H1 (cell line): ENCODE data around the gene LAIR1. TPM values are rescaled to one million over a fixed set of nuclear protein-coding genes. Genes with fewer than 3 reads are reported as not detected.

Experiments used
- CTCF ChIA-PET: fragments of 300-600 bp; sonication (Branson Sonifier 250); formaldehyde crosslinking; loops from one replicate; lab custom pipeline; 2021; ENCODE audit not compliant: partially characterized antibody; lab: Charles Lee
- POLR2A ChIA-PET: fragments of 300-600 bp; sonication (Branson Sonifier 250); formaldehyde crosslinking; loops from one replicate; lab custom pipeline; 2021; ENCODE audit warnings: inconsistent platforms; ENCODE audit not compliant: partially characterized antibody; lab: Charles Lee
- DNase-seq, 2 experiments: peaks; one replicate each; pipeline versions ENCODE4 v3.0.0 to v3.0.0-alpha.2; 2010 to 2022; ENCODE audit warnings: low spot score in 2 of 2, low read depth in 1 of 2, mixed read lengths in 1 of 2
- FAIRE-seq: peaks from 2 replicates; lab custom pipeline; 2011; peaks lifted over from hg19 to GRCh38; lab: Jason Lieb, UNC
- H2AFZ ChIP-seq: 2 replicates; pipeline ENCODE4 v1.8.1; 2012; ENCODE audit warnings: low read length, inconsistent platforms
- H2AK5ac ChIP-seq: 2 replicates; pipeline ENCODE4 v1.6.1; 2013; ENCODE audit warnings: low read depth, low read length
- H2BK120ac ChIP-seq: replicated peaks from 2 replicates; pipeline ENCODE3; 2013; ENCODE audit warnings: low read depth, low read length, inconsistent platforms
- H2BK12ac ChIP-seq: 2 replicates; pipeline ENCODE4 v1.6.1; 2013; ENCODE audit warnings: low read depth, low read length
- H2BK15ac ChIP-seq: 2 replicates; pipeline ENCODE4 v1.6.1; 2013; ENCODE audit warnings: low read length
- H2BK20ac ChIP-seq: 2 replicates; pipeline ENCODE4 v1.6.1; 2013; ENCODE audit warnings: low read length
- H2BK5ac ChIP-seq: 2 replicates; pipeline ENCODE4 v1.6.1; 2013; ENCODE audit warnings: low read depth, low read length
- H3K14ac ChIP-seq: 2 replicates; pipeline ENCODE4 v1.6.1; 2013; ENCODE audit warnings: inconsistent platforms; ENCODE audit not compliant: insufficient read length
- H3K18ac ChIP-seq: 2 replicates; pipeline ENCODE4 v1.6.1; 2013; ENCODE audit warnings: low read length; ENCODE audit errors: extremely low read depth
- H3K23ac ChIP-seq: 2 replicates; pipeline ENCODE4 v1.6.1; 2013; ENCODE audit warnings: inconsistent platforms; ENCODE audit not compliant: insufficient read length
- H3K23me2 ChIP-seq: 2 replicates; pipeline ENCODE4 v1.6.1; 2013; ENCODE audit warnings: low read depth, low read length
- H3K27ac ChIP-seq: 2 replicates; pipeline ENCODE4 v1.6.1; 2011; ENCODE audit warnings: low read depth, low read length, inconsistent platforms
- H3K27me3 ChIP-seq, 4 experiments: replicated peaks in 1 of 4; 1 replicate in 1 of 4; 2 replicates in 3 of 4; pipeline versions ENCODE4 v1.6.1 to v1.8.1; 2011 to 2013; ENCODE audit warnings: low read length in 3 of 4, mild to moderate bottlenecking in 3 of 4, inconsistent platforms in 2 of 4, mixed read lengths in 2 of 4, moderate library complexity in 1 of 4; ENCODE audit not compliant: control insufficient read depth in 3 of 4, insufficient read depth in 3 of 4; ENCODE audit errors: extremely low read depth in 1 of 4
- H3K36me3 ChIP-seq, 4 experiments: 2 replicates each; pipeline versions ENCODE4 v1.6.1 to v1.8.1; 2011 to 2013; ENCODE audit warnings: mild to moderate bottlenecking in 4 of 4, low read length in 3 of 4, moderate library complexity in 2 of 4, control low read depth in 1 of 4, inconsistent platforms in 1 of 4; ENCODE audit not compliant: insufficient read depth in 4 of 4, control insufficient read depth in 2 of 4
- H3K4ac ChIP-seq: replicated peaks from 2 replicates; pipeline ENCODE3; 2013; ENCODE audit warnings: low read length, low read depth, mixed read lengths, inconsistent platforms; ENCODE audit not compliant: insufficient read length
- H3K4me1 ChIP-seq, 4 experiments: replicated peaks in 1 of 4; 1 replicate in 1 of 4; 2 replicates in 3 of 4; pipeline versions ENCODE4 v1.6.1 to v1.8.1; 2011 to 2013; ENCODE audit warnings: low read length in 3 of 4, inconsistent platforms in 2 of 4, mixed read lengths in 1 of 4; ENCODE audit not compliant: insufficient read depth in 4 of 4, control insufficient read depth in 3 of 4
- H3K4me2 ChIP-seq, 2 experiments: 2 replicates each; pipeline versions ENCODE4 v1.6.1 to v1.8.1; 2011 to 2013; ENCODE audit warnings: low read depth in 2 of 2, low read length in 2 of 2, control low read depth in 1 of 2, inconsistent platforms in 1 of 2, mild to moderate bottlenecking in 1 of 2; ENCODE audit not compliant: insufficient read depth in 1 of 2
- H3K4me3 ChIP-seq, 4 experiments: fragments of 200-600, 300-600 bp in 1 of 4; sonication (generic), shearing (Covaris generic), sonication (Bioruptor Twin) in 1 of 4; 2 replicates each; pipeline versions ENCODE4 v1.5.1 to v1.8.1; 2011 to 2016; ENCODE audit warnings: low read length in 4 of 4, low read depth in 3 of 4, control low read depth in 2 of 4, inconsistent platforms in 2 of 4, mild to moderate bottlenecking in 2 of 4, mixed read lengths in 1 of 4, moderate library complexity in 1 of 4; ENCODE audit not compliant: insufficient read depth in 2 of 4; ENCODE audit errors: extremely low read depth in 1 of 4
- H3K56ac ChIP-seq: replicated peaks from 2 replicates; pipeline ENCODE3; 2013; ENCODE audit warnings: low read depth, mild to moderate bottlenecking, mixed read lengths, low read length, inconsistent platforms; ENCODE audit not compliant: insufficient read length
- H3K79me1 ChIP-seq: 2 replicates; pipeline ENCODE4 v1.6.1; 2013; ENCODE audit warnings: low read depth, low read length, control low read depth
- H3K79me2 ChIP-seq, 2 experiments: 2 replicates each; pipeline versions ENCODE4 v1.6.1 to v1.8.1; 2012 to 2013; ENCODE audit warnings: low read length in 2 of 2, mild to moderate bottlenecking in 2 of 2, inconsistent platforms in 1 of 2; ENCODE audit not compliant: insufficient read depth in 2 of 2, control insufficient read depth in 1 of 2
- H3K9ac ChIP-seq, 4 experiments: replicated peaks in 1 of 4; 1 replicate in 1 of 4; 2 replicates in 3 of 4; pipeline versions ENCODE4 v1.6.1 to v1.8.1; 2011 to 2013; ENCODE audit warnings: low read depth in 3 of 4, low read length in 3 of 4, control low read depth in 2 of 4, mild to moderate bottlenecking in 2 of 4, moderate library complexity in 2 of 4, inconsistent platforms in 1 of 4; ENCODE audit errors: extremely low read depth in 1 of 4
- H3K9me3 ChIP-seq, 2 experiments: 2 replicates each; pipeline versions ENCODE4 v1.6.1 to v1.8.1; 2012 to 2013; ENCODE audit warnings: mild to moderate bottlenecking in 2 of 2, moderate library complexity in 2 of 2, control low read depth in 1 of 2, inconsistent platforms in 1 of 2, low read depth in 1 of 2, low read length in 1 of 2, mixed read lengths in 1 of 2; ENCODE audit not compliant: insufficient read depth in 2 of 2
- H4K20me1 ChIP-seq, 2 experiments: replicated peaks in 1 of 2; 2 replicates each; pipeline versions ENCODE3 to v1.8.1; 2011 to 2013; ENCODE audit warnings: inconsistent platforms in 2 of 2, low read length in 2 of 2, mild to moderate bottlenecking in 1 of 2; ENCODE audit not compliant: insufficient read depth in 2 of 2, control insufficient read depth in 1 of 2
- H4K5ac ChIP-seq: 2 replicates; pipeline ENCODE4 v1.6.1; 2013; ENCODE audit warnings: low read length, low read depth, mixed read lengths, inconsistent platforms; ENCODE audit not compliant: insufficient read length
- H4K8ac ChIP-seq: 2 replicates; pipeline ENCODE4 v1.8.0; 2013; ENCODE audit warnings: mild to moderate bottlenecking, moderate library complexity, low read length, inconsistent platforms; ENCODE audit not compliant: insufficient read depth; ENCODE audit errors: extremely low read depth
- H4K91ac ChIP-seq: replicated peaks from 2 replicates; pipeline ENCODE3; 2013; ENCODE audit warnings: low read length, mixed read lengths, inconsistent platforms; ENCODE audit not compliant: insufficient read length
- ASH2L ChIP-seq: fragments of 200-600, 300-600 bp; sonication (generic); IDR thresholded peaks from one replicate; pipeline ENCODE4 v1.7.1; 2017; ENCODE audit warnings: low read length
- GABPA ChIP-seq: IDR thresholded peaks from 2 replicates; pipeline ENCODE4 v1.6.1; 2011; ENCODE audit warnings: mild to moderate bottlenecking, low read length, moderate library complexity, borderline replicate concordance; ENCODE audit not compliant: insufficient read depth
- HDAC2 ChIP-seq, 2 experiments: fragments of 300-600 bp in 1 of 2; sonication (generic) in 1 of 2; IDR thresholded peaks; 2 replicates each; pipeline ENCODE4 v1.6.1; 2011 to 2012; ENCODE audit warnings: low read depth in 2 of 2, low read length in 2 of 2, mild to moderate bottlenecking in 2 of 2, moderate library complexity in 2 of 2, borderline replicate concordance in 1 of 2, inconsistent platforms in 1 of 2
- KDM4A ChIP-seq: IDR thresholded peaks from one replicate; pipeline ENCODE4 v1.7.1; 2012; ENCODE audit warnings: low read depth, mild to moderate bottlenecking, moderate library complexity, low read length, inconsistent platforms; ENCODE audit not compliant: severe bottlenecking
- POU5F1 ChIP-seq: IDR thresholded peaks from 2 replicates; pipeline ENCODE4 v1.6.1; 2011; ENCODE audit warnings: low read depth, mild to moderate bottlenecking, low read length, moderate library complexity
- RBBP5 ChIP-seq: IDR thresholded peaks from 2 replicates; pipeline ENCODE4 v1.7.1; 2012; ENCODE audit warnings: low read depth, mild to moderate bottlenecking, inconsistent platforms, low read length, moderate library complexity, borderline replicate concordance
- RFX5 ChIP-seq: IDR thresholded peaks from 2 replicates; pipeline ENCODE4 v1.6.1; 2011; ENCODE audit warnings: low read depth, low read length, improper control_type of control experiment, borderline replicate concordance
- SAP30 ChIP-seq: fragments of 300-600 bp; sonication (generic); IDR thresholded peaks from 2 replicates; pipeline ENCODE4 v1.7.1; 2012; ENCODE audit warnings: low read length, moderate library complexity, mild to moderate bottlenecking, inconsistent platforms; ENCODE audit not compliant: insufficient read depth, insufficient replicate concordance
- SIRT6 ChIP-seq: IDR thresholded peaks from one replicate; pipeline ENCODE4 v1.7.1; 2012; ENCODE audit warnings: low read length, inconsistent platforms
- SP2 ChIP-seq: IDR thresholded peaks from 2 replicates; pipeline ENCODE4 v1.6.1; 2012; ENCODE audit warnings: mild to moderate bottlenecking, low read length, inconsistent platforms
- SP4 ChIP-seq: IDR thresholded peaks from 2 replicates; pipeline ENCODE4 v1.6.1; 2012; ENCODE audit warnings: low read length, inconsistent platforms
- TCF12 ChIP-seq: IDR thresholded peaks from 2 replicates; pipeline ENCODE4 v1.6.1; 2011; ENCODE audit warnings: low read depth, mild to moderate bottlenecking, low read length
- WGBS, 2 experiments: shearing (Covaris generic) in 1 of 2; methylation state at CpG; one replicate each; pipeline versions ENCODE4 v1.1.6 to v1.1.7; 2013 to 2015; ENCODE audit warnings: low lambda C conversion rate in 2 of 2, mixed read lengths in 2 of 2, inconsistent platforms in 1 of 2, low coverage in 1 of 2, missing lambda C conversion rate in 1 of 2; ENCODE audit not compliant: insufficient replicate concordance in 2 of 2, insufficient coverage in 1 of 2, insufficient read length in 1 of 2; ENCODE audit errors: extremely low coverage in 1 of 2, missing lambda C conversion rate in 1 of 2; 5-methylcytosine and 5-hydroxymethylcytosine counted together
- polyA plus RNA-seq, 7 experiments: library from polyadenylated mRNA; depleted of rRNA in 3 of 7; stranded (reverse) in 5 of 7; unstranded in 2 of 7; fragments of >200 nt in 5 of 7; fragments of 200-250 nt in 2 of 7; gene quantifications; 1 replicate in 5 of 7; 2 replicates in 1 of 7; 4 replicates in 1 of 7; pipeline versions ENCODE4 v1.2.1 to v1.2.3, GENCODE V29; 2011 to 2013; ENCODE audit warnings: missing spikeins in 2 of 7, mixed read lengths in 2 of 7
- total RNA-seq: library from RNA; stranded (reverse); fragmentation: NEBNext Ultra II Directional; extraction: Animal tissue kit (Norgen Biotek cat#: 25700); gene quantifications from 2 replicates; pipeline ENCODE4 v1.2.1, GENCODE V29; 2021

Gene LAIR1
- total and polyA plus RNA-seq, 2 of the 8 experiments (the other 6 are each of a cell fraction or from before 2014, with no cell fraction given): 0.18 TPM; not detected in 1

GRCh38 chr19:54329476-54330165, 35.1 kb downstream of the LAIR1 start:
- Histone ChIP-seq H2BK20ac (no peak overlapping the region), H3K4ac (no peak overlapping the region), H3K23me2 (no peaks in the 10 kb centered on the region), H2BK12ac (no peak overlapping the region), H4K5ac (no peak overlapping the region), H3K4me3 (no peak overlapping the region), H4K20me1 (no peaks in the 10 kb centered on the region), H3K9ac (no peak overlapping the region), H4K91ac (no peak overlapping the region), H3K4me1 (peaks cover 0 to 4% (median 3%) of the 10 kb centered on the region in 4 experiments; a peak in 5 of 7 replicates), H3K27me3 (peaks cover 0 to 2% (median 0%) of the 10 kb centered on the region in 4 experiments; a peak in 1 of 7 replicates), H2BK5ac (no peak overlapping the region), H3K18ac (no peak overlapping the region), H3K36me3 (no peaks in the 10 kb centered on the region), H3K79me2 (no peaks in the 10 kb centered on the region), H3K79me1 (no peaks in the 10 kb centered on the region), H3K56ac (no peak overlapping the region), H3K4me2 (no peak overlapping the region), H2AFZ (no peak overlapping the region), H2BK15ac (no peak overlapping the region; the same call in 1 of the 2 replicates), H2AK5ac (no peak overlapping the region), H3K27ac (no peak overlapping the region), H2BK120ac (no peak overlapping the region), H3K9me3 (no peaks in the 10 kb centered on the region), H4K8ac (no peak overlapping the region), H3K23ac (no peak overlapping the region), H3K14ac (no peak overlapping the region)
- ChIA-PET CTCF (interaction anchor here (0.6 to 1.6 kb wide), 5 partner anchors 16 to 63 kb away, joined by 3 to 9 read pairs (median 4); no protein-coding TSS in a partner anchor), POLR2A (interaction anchor here (0.6 to 1.1 kb wide), 2 partner anchors 117 to 121 kb away, joined by 3 to 5 read pairs; no protein-coding TSS in a partner anchor)
- DNase-seq (no peak), FAIRE-seq (no peak)
- WGBS, 2 experiments: 91% methylated on average over 12 of the region's 14 CpGs; no CpG with 5 or more reads in 1 of the 2 experiments
- TF ChIP-seq GABPA (no peak), SP4 (no peak), SIRT6 (no peak), ASH2L (no peak), KDM4A (no peak), POU5F1 (no peak), SP2 (no peak), RFX5 (no peak), RBBP5 (no peak), HDAC2 (IDR thresholded peaks at IDR 0.05; ENCODE audit: borderline replicate concordance in 1 of 2, low read depth in 2 of 2, low read length in 2 of 2) (no peak), SAP30 (no peak), TCF12 (no peak)
